HEK293 (cell line): ENCODE results near the gene CPNE8.

Experiments
- CTCF ChIA-PET: fragments of 350-600 bp; formaldehyde crosslinking; extraction: SDS; loops from one replicate; lab custom pipeline; 2021; ENCODE audit warnings: antibody characterized with exemption; lab: Yijun Ruan, JAX
- POLR2A ChIA-PET: fragments of 300-600 bp; formaldehyde crosslinking; extraction: SDS; loops from one replicate; lab custom pipeline; 2020; ENCODE audit warnings: antibody characterized with exemption, inconsistent platforms; lab: Yijun Ruan, JAX
- H3K27ac ChIP-seq: fragments of 200-500 bp; sonication (Bioruptor generic); 2 replicates; pipeline ENCODE4 v1.5.1; 2014; ENCODE audit warnings: low read depth, low read length, control low read depth, inconsistent platforms; ENCODE audit errors: extremely low read depth
- H3K36me3 ChIP-seq, 2 experiments: fragments of 200-500 bp in 1 of 2; sonication (Bioruptor generic) in 1 of 2; 1 replicate in 1 of 2; 2 replicates in 1 of 2; pipeline ENCODE4 v1.5.1; 2014 to 2017; ENCODE audit warnings: inconsistent platforms in 2 of 2, low read length in 2 of 2; ENCODE audit not compliant: control insufficient read depth in 2 of 2, insufficient read depth in 1 of 2
- H3K4me1 ChIP-seq: fragments of 200-500 bp; sonication (Bioruptor generic); 2 replicates; pipeline ENCODE4 v1.5.1; 2014; ENCODE audit warnings: mild to moderate bottlenecking, low read length, inconsistent platforms; ENCODE audit not compliant: control insufficient read depth, insufficient read depth
- H3K4me3 ChIP-seq: 2 replicates; pipeline ENCODE4 v1.5.1; 2011; ENCODE audit warnings: low read depth, mild to moderate bottlenecking, control low read depth, low read length, moderate library complexity
- H3K9me3 ChIP-seq: fragments of 200-500 bp; sonication (Bioruptor generic); 2 replicates; pipeline ENCODE4 v1.5.1; 2014; ENCODE audit warnings: low read depth, low read length, inconsistent platforms; ENCODE audit not compliant: control insufficient read depth, insufficient read depth
- AEBP2 ChIP-seq: fragments of 450-650 bp; formaldehyde crosslinking; IDR thresholded peaks from 2 replicates; pipeline ENCODE4 v1.5.1; 2016; ENCODE audit warnings: missing biosample characterization, missing genetic modification characterization, borderline replicate concordance
- KLF16 ChIP-seq: fragments of 450-650 bp; formaldehyde crosslinking; IDR thresholded peaks from 2 replicates; pipeline ENCODE4 v1.5.1; 2017; ENCODE audit warnings: missing biosample characterization, missing genetic modification characterization
- KLF9 ChIP-seq: fragments of 450-650 bp; formaldehyde crosslinking; IDR thresholded peaks from 2 replicates; pipeline ENCODE4 v1.5.1; 2016; ENCODE audit warnings: missing biosample characterization, missing genetic modification characterization, low read depth
- TCF7L2 ChIP-seq: IDR thresholded peaks from 2 replicates; pipeline ENCODE4 v1.6.1; 2011; ENCODE audit warnings: low read depth, mild to moderate bottlenecking, inconsistent platforms, low read length, moderate library complexity, borderline replicate concordance
- WT1 ChIP-seq: fragments of 450-650 bp; formaldehyde crosslinking; IDR thresholded peaks from 2 replicates; pipeline ENCODE4 v1.5.1; 2016; ENCODE audit warnings: missing biosample characterization, missing genetic modification characterization
- ZNF112 ChIP-seq: fragments of 450-650 bp; formaldehyde crosslinking; IDR thresholded peaks from 2 replicates; pipeline ENCODE4 v1.5.0; 2017; ENCODE audit warnings: missing biosample characterization, missing genetic modification characterization
- ZNF114 ChIP-seq: fragments of 450-650 bp; formaldehyde crosslinking; IDR thresholded peaks from 2 replicates; pipeline ENCODE4 v1.5.0; 2017; ENCODE audit warnings: missing biosample characterization, missing genetic modification characterization
- ZNF121 ChIP-seq: fragments of 450-650 bp; formaldehyde crosslinking; IDR thresholded peaks from 2 replicates; pipeline ENCODE4 v1.5.1; 2016; ENCODE audit warnings: missing biosample characterization, missing genetic modification characterization
- ZNF133 ChIP-seq: fragments of 450-650 bp; formaldehyde crosslinking; IDR thresholded peaks from 2 replicates; pipeline ENCODE4 v1.5.1; 2016; ENCODE audit warnings: missing biosample characterization, missing genetic modification characterization
- ZNF155 ChIP-seq: fragments of 450-650 bp; formaldehyde crosslinking; IDR thresholded peaks from 2 replicates; pipeline ENCODE4 v1.5.1; 2016; ENCODE audit warnings: missing biosample characterization, missing genetic modification characterization
- ZNF174 ChIP-seq: fragments of 450-650 bp; formaldehyde crosslinking; IDR thresholded peaks from 2 replicates; pipeline ENCODE4 v1.5.0; 2017; ENCODE audit warnings: missing biosample characterization, mild to moderate bottlenecking, missing genetic modification characterization
- ZNF223 ChIP-seq: fragments of 450-650 bp; formaldehyde crosslinking; IDR thresholded peaks from 2 replicates; pipeline ENCODE4 v1.5.1; 2016; ENCODE audit warnings: missing biosample characterization, missing genetic modification characterization
- ZNF248 ChIP-seq: fragments of 450-650 bp; formaldehyde crosslinking; IDR thresholded peaks from 2 replicates; pipeline ENCODE4 v1.5.1; 2017; ENCODE audit warnings: missing biosample characterization, missing genetic modification characterization
- ZNF302 ChIP-seq: fragments of 450-650 bp; formaldehyde crosslinking; IDR thresholded peaks from 2 replicates; pipeline ENCODE4 v1.5.1; 2016; ENCODE audit warnings: missing biosample characterization, missing genetic modification characterization, low read depth
- ZNF335 ChIP-seq: fragments of 450-650 bp; formaldehyde crosslinking; conservative IDR thresholded peaks from 2 replicates; pipeline ENCODE4 v1.5.1; 2016; ENCODE audit warnings: missing biosample characterization, missing genetic modification characterization
- ZNF362 ChIP-seq: fragments of 450-650 bp; formaldehyde crosslinking; IDR thresholded peaks from 2 replicates; pipeline ENCODE4 v1.5.1; 2016; ENCODE audit warnings: missing biosample characterization, missing genetic modification characterization
- ZNF416 ChIP-seq: fragments of 450-650 bp; formaldehyde crosslinking; IDR thresholded peaks from 2 replicates; pipeline ENCODE4 v1.5.1; 2016; ENCODE audit warnings: missing biosample characterization, missing genetic modification characterization
- ZNF48 ChIP-seq: fragments of 450-650 bp; formaldehyde crosslinking; IDR thresholded peaks from 2 replicates; pipeline ENCODE4 v1.5.1; 2016; ENCODE audit warnings: missing biosample characterization, missing genetic modification characterization
- ZNF521 ChIP-seq: fragments of 450-650 bp; formaldehyde crosslinking; IDR thresholded peaks from 2 replicates; pipeline ENCODE4 v1.5.1; 2017; ENCODE audit warnings: missing biosample characterization, mild to moderate bottlenecking, missing genetic modification characterization
- ZNF571 ChIP-seq: fragments of 450-650 bp; formaldehyde crosslinking; IDR thresholded peaks from 2 replicates; pipeline ENCODE4 v1.5.0; 2017; ENCODE audit warnings: missing biosample characterization, missing genetic modification characterization
- ZNF658 ChIP-seq: fragments of 450-650 bp; formaldehyde crosslinking; IDR thresholded peaks from 2 replicates; pipeline ENCODE4; 2016; ENCODE audit warnings: missing biosample characterization, missing genetic modification characterization
- ZNF701 ChIP-seq: fragments of 450-650 bp; formaldehyde crosslinking; IDR thresholded peaks from 2 replicates; pipeline ENCODE4 v1.5.1; 2016; ENCODE audit warnings: missing biosample characterization, missing genetic modification characterization
- ZNF785 ChIP-seq: fragments of 450-650 bp; formaldehyde crosslinking; IDR thresholded peaks from 2 replicates; pipeline ENCODE4 v1.5.1; 2016; ENCODE audit warnings: missing biosample characterization, missing genetic modification characterization
- ZNF791 ChIP-seq: fragments of 450-650 bp; formaldehyde crosslinking; IDR thresholded peaks from 2 replicates; pipeline ENCODE4 v1.5.1; 2016; ENCODE audit warnings: missing biosample characterization, missing genetic modification characterization
- ZNF843 ChIP-seq: fragments of 450-650 bp; formaldehyde crosslinking; IDR thresholded peaks from 2 replicates; pipeline ENCODE4 v1.5.1; 2016; ENCODE audit warnings: missing biosample characterization, missing genetic modification characterization
- TF ChIP-seq, protein P1 (sequence below): fragments of 450-650 bp; formaldehyde crosslinking; IDR thresholded peaks from 2 replicates; pipeline ENCODE4 v1.5.1; 2016; ENCODE audit warnings: missing biosample characterization, missing genetic modification characterization
- TF ChIP-seq, protein P2 (sequence below): fragments of 450-650 bp; formaldehyde crosslinking; IDR thresholded peaks from 2 replicates; pipeline ENCODE4 v1.5.1; 2016; ENCODE audit warnings: missing biosample characterization, missing genetic modification characterization

The CPNE8 gene

GRCh38 chr12:38878986-38879385 is 26.4 kb downstream of the CPNE8 start (continued):
- TF ChIP-seq ZNF48 (tag by site-specific recombination) (no peak), ZNF416 (tag by site-specific recombination) (no peak), ZNF521 (tag by site-specific recombination) (no peak), ZNF701 (tag by site-specific recombination) (no peak), ZNF248 (tag by site-specific recombination) (no peak), ZNF133 (tag by site-specific recombination) (no peak), ZNF785 (tag by site-specific recombination) (no peak), AEBP2 (tag by site-specific recombination) (no peak)

GRCh38 chr12:38878333-38878705 is 27.1 kb downstream of the CPNE8 start:
- ChIA-PET POLR2A (no interaction called here), CTCF (interaction anchor here (0.6 to 1.0 kb wide), 2 partner anchors 23 to 204 kb away, joined by 3 read pairs; no protein-coding TSS in a partner anchor)
- Histone ChIP-seq H3K4me1 (no peaks in the 10 kb centered on the region), H3K9me3 (no peaks in the 10 kb centered on the region), H3K4me3 (no peak overlapping the region), H3K36me3 (no peaks in the 10 kb centered on the region; a peak in 1 of 3 replicates), H3K27ac (no peak overlapping the region)
- TF ChIP-seq TCF7L2: no peak
- TF ChIP-seq, protein P1, sequence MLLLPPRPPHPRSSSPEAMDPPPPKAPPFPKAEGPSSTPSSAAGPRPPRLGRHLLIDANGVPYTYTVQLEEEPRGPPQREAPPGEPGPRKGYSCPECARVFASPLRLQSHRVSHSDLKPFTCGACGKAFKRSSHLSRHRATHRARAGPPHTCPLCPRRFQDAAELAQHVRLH (tag by site-specific recombination): no peak
- no peak for TF ChIP-seq ZNF223 (tag by site-specific recombination)
- no peak for TF ChIP-seq ZNF843 (tag by site-specific recombination)
- TF ChIP-seq ZNF155 (tag by site-specific recombination): no peak
- TF ChIP-seq ZNF571 (tag by site-specific recombination): no peak
- no peak for TF ChIP-seq ZNF114 (tag by site-specific recombination)
- no peak for TF ChIP-seq ZNF302 (tag by site-specific recombination)
- no peak for TF ChIP-seq KLF9 (tag by site-specific recombination)
- TF ChIP-seq ZNF112 (tag by site-specific recombination): no peak
- TF ChIP-seq, protein P2, sequence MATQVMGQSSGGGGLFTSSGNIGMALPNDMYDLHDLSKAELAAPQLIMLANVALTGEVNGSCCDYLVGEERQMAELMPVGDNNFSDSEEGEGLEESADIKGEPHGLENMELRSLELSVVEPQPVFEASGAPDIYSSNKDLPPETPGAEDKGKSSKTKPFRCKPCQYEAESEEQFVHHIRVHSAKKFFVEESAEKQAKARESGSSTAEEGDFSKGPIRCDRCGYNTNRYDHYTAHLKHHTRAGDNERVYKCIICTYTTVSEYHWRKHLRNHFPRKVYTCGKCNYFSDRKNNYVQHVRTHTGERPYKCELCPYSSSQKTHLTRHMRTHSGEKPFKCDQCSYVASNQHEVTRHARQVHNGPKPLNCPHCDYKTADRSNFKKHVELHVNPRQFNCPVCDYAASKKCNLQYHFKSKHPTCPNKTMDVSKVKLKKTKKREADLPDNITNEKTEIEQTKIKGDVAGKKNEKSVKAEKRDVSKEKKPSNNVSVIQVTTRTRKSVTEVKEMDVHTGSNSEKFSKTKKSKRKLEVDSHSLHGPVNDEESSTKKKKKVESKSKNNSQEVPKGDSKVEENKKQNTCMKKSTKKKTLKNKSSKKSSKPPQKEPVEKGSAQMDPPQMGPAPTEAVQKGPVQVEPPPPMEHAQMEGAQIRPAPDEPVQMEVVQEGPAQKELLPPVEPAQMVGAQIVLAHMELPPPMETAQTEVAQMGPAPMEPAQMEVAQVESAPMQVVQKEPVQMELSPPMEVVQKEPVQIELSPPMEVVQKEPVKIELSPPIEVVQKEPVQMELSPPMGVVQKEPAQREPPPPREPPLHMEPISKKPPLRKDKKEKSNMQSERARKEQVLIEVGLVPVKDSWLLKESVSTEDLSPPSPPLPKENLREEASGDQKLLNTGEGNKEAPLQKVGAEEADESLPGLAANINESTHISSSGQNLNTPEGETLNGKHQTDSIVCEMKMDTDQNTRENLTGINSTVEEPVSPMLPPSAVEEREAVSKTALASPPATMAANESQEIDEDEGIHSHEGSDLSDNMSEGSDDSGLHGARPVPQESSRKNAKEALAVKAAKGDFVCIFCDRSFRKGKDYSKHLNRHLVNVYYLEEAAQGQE (tag by site-specific recombination): no peak
- TF ChIP-seq WT1: no peak
- TF ChIP-seq ZNF121 (tag by site-specific recombination): no peak
- TF ChIP-seq ZNF174 (tag by site-specific recombination): no peak
- TF ChIP-seq KLF16: no peak
- no peak for TF ChIP-seq ZNF658
- TF ChIP-seq ZNF791 (tag by site-specific recombination): no peak
- no peak for TF ChIP-seq ZNF362 (tag by site-specific recombination)
- TF ChIP-seq ZNF335: no peak
- no peak for TF ChIP-seq ZNF133 (tag by site-specific recombination)
